HG03469 (cell line): ENCODE measurements around the gene MAD1L1.

Experiments
- ATAC-seq: cut with Tn5 transposase; IDR thresholded peaks from one replicate; pipeline ENCODE4 v1.9.1; 2021; ENCODE audit warnings: mild to moderate bottlenecking, moderate library complexity, moderate number of reproducible peaks; ENCODE audit not compliant: unreplicated experiment

MAD1L1 gene

GRCh38 chr7:2094454-2095045 lies 138.2 kb downstream of the MAD1L1 start:
- ATAC-seq, result no peak

- ATAC-seq, result no peak
Observed at GRCh38 chr7:2093843-2094220, 138.9 kb downstream of the MAD1L1 start.

- no peak for ATAC-seq
Observed at GRCh38 chr7:2093215-2093842, 139.4 kb downstream of the MAD1L1 start.

GRCh38 chr7:2092279-2092678 lies 140.5 kb downstream of the MAD1L1 start:
- ATAC-seq, result no peak

- no peak for ATAC-seq
Observed at GRCh38 chr7:2090526-2091520, 141.9 kb downstream of the MAD1L1 start.

GRCh38 chr7:2088801-2089200 lies 143.9 kb downstream of the MAD1L1 start:
- no peak for ATAC-seq

- no peak for ATAC-seq
Observed at GRCh38 chr7:2087744-2088143, 145.0 kb downstream of the MAD1L1 start.

GRCh38 chr7:2086229-2086628 lies 146.5 kb downstream of the MAD1L1 start:
- ATAC-seq, result no peak

- ATAC-seq, result no peak
Observed at GRCh38 chr7:2085804-2086203, 146.9 kb downstream of the MAD1L1 start.

GRCh38 chr7:2084781-2085505 lies 147.8 kb downstream of the MAD1L1 start:
- ATAC-seq, result no peak

GRCh38 chr7:2084331-2084730 lies 148.4 kb downstream of the MAD1L1 start:
- no peak for ATAC-seq

GRCh38 chr7:2083362-2083761 lies 149.4 kb downstream of the MAD1L1 start:
- ATAC-seq, result no peak

GRCh38 chr7:2082139-2082998 lies 150.4 kb downstream of the MAD1L1 start:
- ATAC-seq, result no peak

GRCh38 chr7:2081526-2082135 lies 151.1 kb downstream of the MAD1L1 start:
- ATAC-seq, result no peak

- no peak for ATAC-seq
Observed at GRCh38 chr7:2080477-2080876, 152.3 kb downstream of the MAD1L1 start.

GRCh38 chr7:2080060-2080387 lies 152.7 kb downstream of the MAD1L1 start:
- ATAC-seq, result no peak

- no peak for ATAC-seq
Observed at GRCh38 chr7:2079332-2080059, 153.2 kb downstream of the MAD1L1 start.

- ATAC-seq, result no peak
Observed at GRCh38 chr7:2078899-2079298, 153.8 kb downstream of the MAD1L1 start.

- no peak for ATAC-seq
Observed at GRCh38 chr7:2076649-2077064, 156.1 kb downstream of the MAD1L1 start.
